ENCODE data around the gene HTR4.

Gene HTR4

DNA sequence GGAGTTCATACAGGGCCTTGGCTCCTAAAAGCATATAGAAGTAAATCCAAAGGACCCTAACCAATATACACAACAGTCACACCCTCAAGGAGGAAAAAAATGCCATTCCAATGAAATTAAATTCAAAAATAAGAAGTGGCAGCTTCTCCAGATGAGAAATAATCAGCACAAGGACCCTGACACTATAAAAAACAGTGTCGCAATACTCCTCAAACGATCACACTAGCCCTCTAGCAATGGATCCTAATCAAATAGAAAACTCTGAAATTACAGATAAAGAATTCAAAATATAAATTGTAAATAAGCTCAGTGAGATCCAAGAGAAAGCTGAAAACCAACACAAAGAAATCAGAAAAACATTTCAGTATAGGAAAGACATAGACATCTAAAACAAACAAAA is 33.5 kb upstream of the HTR4 start:
- no peaks in the 10 kb centered on the region for H3K4me1 ChIP-seq (ENCODE audit: control insufficient read depth in 2 of 2, insufficient read depth in 1 of 2, low read depth in 1 of 2, low read length in 2 of 2)
- no peak overlapping the region for H3K4ac ChIP-seq (ENCODE audit: low read length)
- H2AFZ ChIP-seq (ENCODE audit: low read length), result no peak overlapping the region
- H3K27me3 ChIP-seq (ENCODE audit: control insufficient read depth in 3 of 3, insufficient read depth in 3 of 3, low read depth in 1 of 3, low read length in 3 of 3), result no peaks in the 10 kb centered on the region
- H3K4me3 ChIP-seq (ENCODE audit: low read length in 2 of 2), result no peak overlapping the region
- no peak overlapping the region for H2BK15ac ChIP-seq (ENCODE audit: low read length)
- no peak overlapping the region for H2BK12ac ChIP-seq (ENCODE audit: low read length)
- H3K27ac ChIP-seq (replicated peaks; ENCODE audit: low read length), result no peak overlapping the region
- H4K91ac ChIP-seq (ENCODE audit: low read depth, low read length, poor library complexity), result no peak overlapping the region
- H3K9me3 ChIP-seq (replicated peaks in 1 of 2; ENCODE audit: control insufficient read depth in 2 of 2, insufficient read depth in 1 of 2, low read depth in 1 of 2, low read length in 2 of 2), result no peaks in the 10 kb centered on the region
- WGBS, 2 donors (ENCODE audit: extremely low coverage in 2 of 2, insufficient read length in 2 of 2, insufficient replicate concordance in 1 of 2), result no CpG with 5 or more reads among the region's 2 CpGs
- no peak overlapping the region for H3K9ac ChIP-seq (ENCODE audit: low read depth, low read length, poor library complexity)
- no peak overlapping the region for H3K23ac ChIP-seq (ENCODE audit: low read depth, low read length, poor library complexity)
- no peak overlapping the region for H4K8ac ChIP-seq (ENCODE audit: low read depth, low read length)
- no peak overlapping the region for H2BK120ac ChIP-seq (ENCODE audit: low read depth, low read length)
- no peaks in the 10 kb centered on the region for H3K79me1 ChIP-seq (ENCODE audit: low read depth, low read length)
- no peak overlapping the region for H3K14ac ChIP-seq (ENCODE audit: low read length)
- no peaks in the 10 kb centered on the region for H3K36me3 ChIP-seq (replicated peaks in 1 of 2; ENCODE audit: control insufficient read depth in 2 of 2, insufficient read depth in 2 of 2, low read length in 2 of 2)
- DNase-seq (ENCODE audit: low spot score), result no peak
- no peak overlapping the region for H2AK5ac ChIP-seq (ENCODE audit: low read depth, low read length)
- no peak overlapping the region for H3K18ac ChIP-seq (ENCODE audit: low read length)
- no peak overlapping the region for H3K4me2 ChIP-seq (ENCODE audit: insufficient read depth, low read length, poor library complexity, severe bottlenecking)
- no peak overlapping the region for H2BK5ac ChIP-seq (ENCODE audit: low read length)

DNA sequence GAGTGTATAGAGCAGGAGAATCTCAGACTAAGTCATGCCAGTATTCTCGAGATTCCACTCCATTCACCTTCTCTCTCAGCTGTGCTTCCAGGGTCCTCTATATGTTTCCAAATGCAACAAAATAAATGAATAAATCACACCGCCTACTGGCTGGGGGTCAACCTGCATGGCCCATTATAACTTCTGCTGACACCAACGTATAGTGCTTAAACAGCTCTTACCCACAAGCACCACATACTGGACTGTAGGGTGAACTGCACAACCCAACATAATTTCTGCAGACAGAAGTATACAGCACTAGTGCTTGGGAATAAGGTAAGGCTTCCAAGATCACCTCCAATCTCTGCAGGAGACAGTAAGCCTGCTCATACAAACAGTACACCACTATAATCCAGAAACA is 33.1 kb upstream of the HTR4 start:
- H3K36me3 ChIP-seq (replicated peaks in 1 of 2; ENCODE audit: control insufficient read depth in 2 of 2, insufficient read depth in 2 of 2, low read length in 2 of 2), result no peaks in the 10 kb centered on the region
- no peak overlapping the region for H3K4me3 ChIP-seq (ENCODE audit: low read length in 2 of 2)
- WGBS, 2 donors (ENCODE audit: extremely low coverage in 2 of 2, insufficient read length in 2 of 2, insufficient replicate concordance in 1 of 2), result no CpG with 5 or more reads among the region's 3 CpGs
- H3K18ac ChIP-seq (ENCODE audit: low read length), result no peak overlapping the region
- H3K4ac ChIP-seq (ENCODE audit: low read length), result no peak overlapping the region
- DNase-seq (ENCODE audit: low spot score), result no peak
- no peaks in the 10 kb centered on the region for H3K27me3 ChIP-seq (ENCODE audit: control insufficient read depth in 3 of 3, insufficient read depth in 3 of 3, low read depth in 1 of 3, low read length in 3 of 3)
- H4K91ac ChIP-seq (ENCODE audit: low read depth, low read length, poor library complexity), result no peak overlapping the region
- H2BK120ac ChIP-seq (ENCODE audit: low read depth, low read length), result no peak overlapping the region
- H3K4me2 ChIP-seq (ENCODE audit: insufficient read depth, low read length, poor library complexity, severe bottlenecking), result no peak overlapping the region
- H3K79me1 ChIP-seq (ENCODE audit: low read depth, low read length), result no peaks in the 10 kb centered on the region
- no peak overlapping the region for H2BK12ac ChIP-seq (ENCODE audit: low read length)
- H4K8ac ChIP-seq (ENCODE audit: low read depth, low read length), result no peak overlapping the region
- no peak overlapping the region for H2BK15ac ChIP-seq (ENCODE audit: low read length)
- H3K14ac ChIP-seq (ENCODE audit: low read length), result no peak overlapping the region
- H3K23ac ChIP-seq (ENCODE audit: low read depth, low read length, poor library complexity), result no peak overlapping the region
- no peak overlapping the region for H3K27ac ChIP-seq (replicated peaks; ENCODE audit: low read length)
- no peaks in the 10 kb centered on the region for H3K9me3 ChIP-seq (replicated peaks in 1 of 2; ENCODE audit: control insufficient read depth in 2 of 2, insufficient read depth in 1 of 2, low read depth in 1 of 2, low read length in 2 of 2)
- H2BK5ac ChIP-seq (ENCODE audit: low read length), result no peak overlapping the region
- no peak overlapping the region for H2AK5ac ChIP-seq (ENCODE audit: low read depth, low read length)
- H3K4me1 ChIP-seq (ENCODE audit: control insufficient read depth in 2 of 2, insufficient read depth in 1 of 2, low read depth in 1 of 2, low read length in 2 of 2), result no peaks in the 10 kb centered on the region
- H3K9ac ChIP-seq (ENCODE audit: low read depth, low read length, poor library complexity), result no peak overlapping the region
- no peak overlapping the region for H2AFZ ChIP-seq (ENCODE audit: low read length)

DNA sequence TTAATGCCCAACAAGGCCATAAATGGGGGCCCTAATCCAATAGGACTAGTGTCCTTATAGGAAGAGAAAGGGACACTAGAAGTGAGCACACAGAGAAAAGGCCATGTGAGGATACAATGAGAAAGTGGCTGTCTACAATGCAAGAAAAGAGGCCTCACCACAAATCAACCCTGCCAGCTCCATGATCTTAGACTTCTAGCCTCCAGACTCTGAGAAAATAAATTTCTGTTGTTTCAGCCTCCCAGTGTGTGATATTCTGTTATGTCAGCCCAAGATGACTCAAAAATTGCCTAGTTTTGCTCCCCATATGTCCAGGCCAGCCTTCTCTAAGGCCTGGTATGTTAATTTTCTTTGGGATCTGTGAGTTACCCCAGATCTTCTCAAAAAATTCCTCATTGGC is 32.3 kb upstream of the HTR4 start:
- H2BK120ac ChIP-seq (ENCODE audit: low read depth, low read length), result no peak overlapping the region
- H3K27ac ChIP-seq (replicated peaks; ENCODE audit: low read length), result no peak overlapping the region
- no peak overlapping the region for H2AFZ ChIP-seq (ENCODE audit: low read length)
- H3K23ac ChIP-seq (ENCODE audit: low read depth, low read length, poor library complexity), result no peak overlapping the region
- H3K79me1 ChIP-seq (ENCODE audit: low read depth, low read length), result no peaks in the 10 kb centered on the region
- no peaks in the 10 kb centered on the region for H3K4me1 ChIP-seq (ENCODE audit: control insufficient read depth in 2 of 2, insufficient read depth in 1 of 2, low read depth in 1 of 2, low read length in 2 of 2)
- no peak for DNase-seq (ENCODE audit: low spot score)
- no peaks in the 10 kb centered on the region for H3K36me3 ChIP-seq (replicated peaks in 1 of 2; ENCODE audit: control insufficient read depth in 2 of 2, insufficient read depth in 2 of 2, low read length in 2 of 2)
- H3K9ac ChIP-seq (ENCODE audit: low read depth, low read length, poor library complexity), result no peak overlapping the region
- H4K91ac ChIP-seq (ENCODE audit: low read depth, low read length, poor library complexity), result no peak overlapping the region
- H2BK5ac ChIP-seq (ENCODE audit: low read length), result no peak overlapping the region
- no peak overlapping the region for H2AK5ac ChIP-seq (ENCODE audit: low read depth, low read length)
- no peak overlapping the region for H3K4me3 ChIP-seq (ENCODE audit: low read length in 2 of 2)
- no peak overlapping the region for H3K4me2 ChIP-seq (ENCODE audit: insufficient read depth, low read length, poor library complexity, severe bottlenecking)
- H3K4ac ChIP-seq (ENCODE audit: low read length), result no peak overlapping the region
- H3K9me3 ChIP-seq (replicated peaks in 1 of 2; ENCODE audit: control insufficient read depth in 2 of 2, insufficient read depth in 1 of 2, low read depth in 1 of 2, low read length in 2 of 2), result no peaks in the 10 kb centered on the region
- no peak overlapping the region for H3K14ac ChIP-seq (ENCODE audit: low read length)
- no peak overlapping the region for H2BK12ac ChIP-seq (ENCODE audit: low read length)
- no peaks in the 10 kb centered on the region for H3K27me3 ChIP-seq (ENCODE audit: control insufficient read depth in 3 of 3, insufficient read depth in 3 of 3, low read depth in 1 of 3, low read length in 3 of 3)
- H4K8ac ChIP-seq (ENCODE audit: low read depth, low read length), result no peak overlapping the region
- H2BK15ac ChIP-seq (ENCODE audit: low read length), result no peak overlapping the region
- H3K18ac ChIP-seq (ENCODE audit: low read length), result no peak overlapping the region

DNA sequence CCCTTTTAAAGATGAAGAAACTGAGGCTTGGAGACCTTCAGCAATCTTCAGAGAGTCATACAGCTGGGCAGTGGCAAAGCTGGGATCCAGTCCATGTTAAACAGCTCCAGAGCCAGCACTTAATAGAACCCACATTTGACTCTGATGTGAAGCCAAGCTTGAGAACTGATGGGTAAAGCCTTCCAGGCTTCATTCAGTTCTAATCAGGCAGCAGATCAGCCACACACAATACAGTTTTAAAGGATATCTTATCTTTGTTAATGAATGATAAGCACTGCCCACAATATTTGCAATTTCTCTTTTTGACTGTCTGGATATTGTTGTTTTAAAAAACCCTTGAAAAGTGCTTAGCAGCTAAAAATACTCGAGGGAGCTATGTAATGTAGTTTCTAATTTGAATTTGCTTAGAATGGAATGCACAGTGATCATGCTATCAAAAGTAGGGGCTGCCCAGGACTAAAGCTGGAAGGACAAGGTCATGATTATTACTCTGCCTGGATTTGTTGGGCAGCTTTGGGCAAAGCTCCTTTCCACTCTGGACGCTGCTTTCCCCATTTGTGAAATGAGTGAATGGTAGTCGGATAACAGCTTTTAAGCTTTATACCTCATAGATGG is 31.3 kb upstream of the HTR4 start:
- H2AFZ ChIP-seq (ENCODE audit: low read length), result no peak overlapping the region
- no peaks in the 10 kb centered on the region for H3K36me3 ChIP-seq (replicated peaks in 1 of 2; ENCODE audit: control insufficient read depth in 2 of 2, insufficient read depth in 2 of 2, low read length in 2 of 2)
- no peak overlapping the region for H4K8ac ChIP-seq (ENCODE audit: low read depth, low read length)
- H2BK5ac ChIP-seq (ENCODE audit: low read length), result no peak overlapping the region
- H3K27me3 ChIP-seq (ENCODE audit: control insufficient read depth in 3 of 3, insufficient read depth in 3 of 3, low read depth in 1 of 3, low read length in 3 of 3), result no peaks in the 10 kb centered on the region
- WGBS, 2 donors (ENCODE audit: extremely low coverage in 2 of 2, insufficient read length in 2 of 2, insufficient replicate concordance in 1 of 2), result no CpG with 5 or more reads among the region's 3 CpGs
- H2BK15ac ChIP-seq (ENCODE audit: low read length), result no peak overlapping the region
- no peaks in the 10 kb centered on the region for H3K79me1 ChIP-seq (ENCODE audit: low read depth, low read length)
- H2BK120ac ChIP-seq (ENCODE audit: low read depth, low read length), result no peak overlapping the region
- no peak overlapping the region for H3K23ac ChIP-seq (ENCODE audit: low read depth, low read length, poor library complexity)
- no peak overlapping the region for H2AK5ac ChIP-seq (ENCODE audit: low read depth, low read length)
- H3K4me3 ChIP-seq (ENCODE audit: low read length in 2 of 2), result no peak overlapping the region
- no peak overlapping the region for H4K91ac ChIP-seq (ENCODE audit: low read depth, low read length, poor library complexity)
- no peak overlapping the region for H3K4ac ChIP-seq (ENCODE audit: low read length)
- no peak for DNase-seq (ENCODE audit: low spot score)
- no peak overlapping the region for H3K27ac ChIP-seq (replicated peaks; ENCODE audit: low read length)
- no peaks in the 10 kb centered on the region for H3K9me3 ChIP-seq (replicated peaks in 1 of 2; ENCODE audit: control insufficient read depth in 2 of 2, insufficient read depth in 1 of 2, low read depth in 1 of 2, low read length in 2 of 2)
- H3K14ac ChIP-seq (ENCODE audit: low read length), result no peak overlapping the region
- H3K4me1 ChIP-seq (ENCODE audit: control insufficient read depth in 2 of 2, insufficient read depth in 1 of 2, low read depth in 1 of 2, low read length in 2 of 2), result no peaks in the 10 kb centered on the region
- no peak overlapping the region for H3K18ac ChIP-seq (ENCODE audit: low read length)
- no peak overlapping the region for H3K9ac ChIP-seq (ENCODE audit: low read depth, low read length, poor library complexity)
- H2BK12ac ChIP-seq (ENCODE audit: low read length), result no peak overlapping the region
- no peak overlapping the region for H3K4me2 ChIP-seq (ENCODE audit: insufficient read depth, low read length, poor library complexity, severe bottlenecking)
